ENCODE measurements around the gene TSPAN4. TPM values are rescaled to one million over a fixed set of nuclear protein-coding genes. Genes with fewer than 3 reads are reported as not detected.
A peak's percentile ranks its signal among the peaks of the same experiment; 100 is the strongest.

Gene TSPAN4
- total RNA-seq, 1 donor from 2014 or later = 175 TPM

GRCh38 chr11:848380-848931 lies 5.8 kb downstream of the TSPAN4 start:
- peak overlapping the region; percentile 38 for H3K4me3 Mint-ChIP-seq (ENCODE audit: unreplicated experiment)
- no peaks in the 10 kb centered on the region for H3K36me3 Mint-ChIP-seq (ENCODE audit: unreplicated experiment)
- no peak for DNase-seq (ENCODE audit: extremely low spot score, unreplicated experiment)
- no peaks in the 10 kb centered on the region for H3K27me3 Mint-ChIP-seq (ENCODE audit: unreplicated experiment)
- H3K4me1 Mint-ChIP-seq (ENCODE audit: unreplicated experiment) = peaks cover 50% of the 10 kb centered on the region
- no peaks in the 10 kb centered on the region for H3K9me3 Mint-ChIP-seq (ENCODE audit: unreplicated experiment)
- TF ChIP-seq CTCF (IDR thresholded peaks at IDR 0.05) = peak; percentile 83
- no peak overlapping the region for H3K27ac Mint-ChIP-seq (ENCODE audit: unreplicated experiment)

DNA sequence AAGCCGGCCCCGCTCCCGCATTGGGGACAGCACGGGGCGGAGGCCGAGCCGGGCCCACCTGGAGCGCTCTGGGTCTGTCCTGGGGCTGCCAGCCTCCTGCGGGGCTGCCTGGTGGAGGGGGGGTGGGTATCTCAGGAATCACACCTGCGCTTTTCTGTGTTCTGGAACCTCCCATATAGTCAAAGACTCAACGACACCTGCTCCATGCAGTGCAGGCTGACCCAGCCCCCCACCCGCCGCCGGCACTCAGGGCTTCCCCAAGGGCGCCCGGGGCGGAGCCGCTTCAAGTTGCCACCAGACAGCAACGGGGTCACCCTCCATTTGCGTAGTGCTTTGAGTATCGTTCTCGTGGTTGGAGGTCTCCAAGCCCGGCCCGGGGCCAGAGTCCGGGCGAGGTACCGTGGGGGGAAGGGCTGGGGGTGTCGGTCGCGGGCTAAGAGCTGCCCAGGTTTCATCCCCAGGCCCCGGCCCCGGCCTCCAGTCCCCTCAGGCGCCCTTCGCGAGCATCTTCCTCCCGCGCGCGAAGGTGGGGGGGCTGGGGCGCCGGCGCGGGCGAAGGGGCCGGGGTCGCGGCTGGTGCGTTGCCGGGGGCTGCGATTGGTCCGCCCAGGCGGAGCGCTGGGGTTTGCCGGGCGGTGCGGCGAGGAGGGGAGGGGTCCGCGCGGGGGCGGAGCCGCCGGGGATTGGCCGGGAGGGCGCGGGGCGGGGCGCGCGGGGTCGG lies 6.6 kb downstream of the TSPAN4 start:
- Mint-ChIP-seq H3K4me1 (ENCODE audit: unreplicated experiment) (peaks cover 46% of the 10 kb centered on the region), H3K36me3 (ENCODE audit: unreplicated experiment) (no peaks in the 10 kb centered on the region), H3K9me3 (ENCODE audit: unreplicated experiment) (no peaks in the 10 kb centered on the region), H3K27ac (ENCODE audit: unreplicated experiment) (no peak overlapping the region), H3K27me3 (ENCODE audit: unreplicated experiment) (no peaks in the 10 kb centered on the region), H3K4me3 (ENCODE audit: unreplicated experiment) (peak overlapping the region; percentile 71)
- no peak for TF ChIP-seq CTCF (IDR thresholded peaks at IDR 0.05)
- DNase-seq (ENCODE audit: extremely low spot score, unreplicated experiment) = no peak

DNA sequence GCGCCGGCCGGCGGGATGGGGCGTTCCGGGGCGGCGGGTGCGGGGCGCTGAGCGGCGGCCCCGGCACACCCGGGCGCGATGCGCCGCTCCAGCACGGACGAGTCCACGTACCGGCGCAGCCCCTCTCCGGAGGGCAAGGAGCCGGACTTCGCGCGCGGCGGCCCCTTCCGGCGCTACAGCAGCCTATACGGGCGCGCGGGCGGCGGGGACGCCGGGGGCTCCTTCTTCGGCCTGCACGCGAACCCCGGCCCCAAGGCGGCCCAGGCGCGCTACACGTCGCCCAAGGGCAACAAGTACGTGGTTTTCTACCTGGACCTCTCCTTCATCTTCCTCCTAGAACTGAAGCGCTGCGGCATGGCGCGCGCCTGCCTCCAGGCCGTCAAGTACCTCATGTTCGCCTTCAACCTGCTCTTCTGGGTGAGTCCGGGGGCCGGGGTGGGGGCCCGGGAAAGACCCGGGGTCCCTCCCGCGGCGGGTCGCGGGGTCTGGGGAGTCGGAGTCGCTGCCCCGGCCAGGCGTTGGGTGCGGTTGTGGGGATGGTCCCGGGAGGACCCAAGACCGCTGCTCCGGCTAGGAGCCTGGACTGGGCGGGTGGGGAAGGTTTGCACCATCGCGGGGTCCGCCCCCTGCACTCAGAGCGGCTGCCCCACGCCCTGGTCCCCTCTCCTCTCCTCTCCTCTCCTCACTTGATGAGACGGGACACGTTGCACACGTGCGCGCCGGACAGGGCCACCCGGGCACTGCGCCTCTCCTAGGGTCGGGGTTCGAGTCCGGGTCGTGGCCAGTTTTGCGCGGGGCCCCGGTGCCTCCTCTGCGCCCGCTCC lies 7.5 kb downstream of the TSPAN4 start:
- no peak for TF ChIP-seq CTCF (IDR thresholded peaks at IDR 0.05)
- H3K36me3 Mint-ChIP-seq (ENCODE audit: unreplicated experiment) = no peaks in the 10 kb centered on the region
- peaks cover 39% of the 10 kb centered on the region for H3K4me1 Mint-ChIP-seq (ENCODE audit: unreplicated experiment)
- peak overlapping the region; percentile 62 for H3K4me3 Mint-ChIP-seq (ENCODE audit: unreplicated experiment)
- no peak for DNase-seq (ENCODE audit: extremely low spot score, unreplicated experiment)
- no peak overlapping the region for H3K27ac Mint-ChIP-seq (ENCODE audit: unreplicated experiment)
- H3K27me3 Mint-ChIP-seq (ENCODE audit: unreplicated experiment) = no peaks in the 10 kb centered on the region
- no peaks in the 10 kb centered on the region for H3K9me3 Mint-ChIP-seq (ENCODE audit: unreplicated experiment)

DNA sequence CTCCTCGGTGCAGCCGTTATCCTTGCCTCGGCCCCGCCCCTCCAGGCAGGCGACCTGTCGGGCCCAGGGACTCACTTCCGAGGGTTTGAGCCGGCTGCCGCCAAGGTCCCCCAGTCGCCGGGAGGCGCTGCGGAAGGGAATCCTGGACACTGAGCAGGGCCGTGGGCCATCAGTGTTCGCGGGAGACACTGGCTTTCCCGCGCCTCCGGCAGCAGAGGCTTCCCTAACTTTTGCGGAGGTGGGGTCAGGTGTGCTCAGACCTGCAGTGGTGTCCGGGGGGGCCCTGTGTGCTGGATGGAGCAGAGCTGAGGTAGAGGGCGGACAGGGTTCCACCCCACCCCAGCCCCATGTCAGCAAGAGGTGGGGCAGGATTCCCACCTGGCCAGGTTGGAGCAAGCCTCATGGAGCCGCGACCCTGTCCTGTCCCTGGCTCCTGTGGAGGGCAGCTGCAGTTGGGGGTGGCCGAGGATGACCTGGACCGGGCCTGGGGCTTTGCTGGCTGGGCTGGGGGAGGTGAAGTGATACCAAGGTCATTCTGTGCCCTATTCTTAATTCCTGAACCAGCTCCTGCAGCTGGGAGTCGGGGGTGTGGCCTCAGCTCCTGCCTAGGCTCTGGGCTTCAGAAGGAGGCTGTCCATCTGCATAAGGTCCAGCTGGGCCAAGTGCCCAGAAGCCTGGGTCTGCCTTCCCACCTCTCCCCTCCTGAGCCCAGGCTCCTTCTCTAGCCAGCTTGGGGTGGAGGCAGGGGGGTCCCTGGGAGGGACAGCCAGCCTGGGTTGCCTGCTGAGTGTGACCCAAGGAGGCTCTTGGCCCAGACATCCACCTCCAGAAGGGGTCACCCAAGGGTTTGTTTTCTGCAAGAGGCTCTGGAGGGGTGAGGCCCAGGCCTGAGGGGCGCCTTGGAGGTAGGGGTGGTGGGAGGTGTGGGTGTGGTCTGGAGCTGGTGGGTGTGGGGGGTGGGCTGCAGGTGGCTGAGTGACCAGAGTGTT lies 8.4 kb downstream of the TSPAN4 start:
- Mint-ChIP-seq H3K4me1 (ENCODE audit: unreplicated experiment) (peaks cover 30% of the 10 kb centered on the region), H3K27ac (ENCODE audit: unreplicated experiment) (no peak overlapping the region), H3K36me3 (ENCODE audit: unreplicated experiment) (no peaks in the 10 kb centered on the region), H3K27me3 (ENCODE audit: unreplicated experiment) (no peaks in the 10 kb centered on the region), H3K4me3 (ENCODE audit: unreplicated experiment) (peak overlapping the region; percentile 62), H3K9me3 (ENCODE audit: unreplicated experiment) (no peaks in the 10 kb centered on the region)
- no peak for TF ChIP-seq CTCF (IDR thresholded peaks at IDR 0.05)
- DNase-seq (ENCODE audit: extremely low spot score, unreplicated experiment) = no peak
